HG03280 (cell line): Measurements from ENCODE around the gene PRLR.

Experiments
- ATAC-seq: cut with Tn5 transposase; IDR thresholded peaks from one replicate; pipeline ENCODE4 v1.9.1; 2021; ENCODE audit warnings: mild to moderate bottlenecking, moderate library complexity; ENCODE audit not compliant: unreplicated experiment

PRLR gene

GRCh38 chr5:35162848-35163709 lies 67.2 kb downstream of the PRLR start:
- no peak for ATAC-seq

GRCh38 chr5:35161652-35162273 lies 68.5 kb downstream of the PRLR start:
- ATAC-seq = no peak

- ATAC-seq = no peak
These were observed 69.7 kb downstream of the PRLR start for GRCh38 chr5:35160486-35161116.

- ATAC-seq = no peak
These were observed 70.9 kb downstream of the PRLR start for GRCh38 chr5:35159370-35159742.

- ATAC-seq = no peak
These were observed 71.5 kb downstream of the PRLR start for GRCh38 chr5:35158622-35159369.

- no peak for ATAC-seq
These were observed 72.1 kb downstream of the PRLR start for GRCh38 chr5:35158204-35158603.

- no peak for ATAC-seq
These were observed 76.8 kb downstream of the PRLR start for GRCh38 chr5:35153375-35153932.

GRCh38 chr5:35152733-35153132 lies 77.6 kb downstream of the PRLR start:
- no peak for ATAC-seq

DNA sequence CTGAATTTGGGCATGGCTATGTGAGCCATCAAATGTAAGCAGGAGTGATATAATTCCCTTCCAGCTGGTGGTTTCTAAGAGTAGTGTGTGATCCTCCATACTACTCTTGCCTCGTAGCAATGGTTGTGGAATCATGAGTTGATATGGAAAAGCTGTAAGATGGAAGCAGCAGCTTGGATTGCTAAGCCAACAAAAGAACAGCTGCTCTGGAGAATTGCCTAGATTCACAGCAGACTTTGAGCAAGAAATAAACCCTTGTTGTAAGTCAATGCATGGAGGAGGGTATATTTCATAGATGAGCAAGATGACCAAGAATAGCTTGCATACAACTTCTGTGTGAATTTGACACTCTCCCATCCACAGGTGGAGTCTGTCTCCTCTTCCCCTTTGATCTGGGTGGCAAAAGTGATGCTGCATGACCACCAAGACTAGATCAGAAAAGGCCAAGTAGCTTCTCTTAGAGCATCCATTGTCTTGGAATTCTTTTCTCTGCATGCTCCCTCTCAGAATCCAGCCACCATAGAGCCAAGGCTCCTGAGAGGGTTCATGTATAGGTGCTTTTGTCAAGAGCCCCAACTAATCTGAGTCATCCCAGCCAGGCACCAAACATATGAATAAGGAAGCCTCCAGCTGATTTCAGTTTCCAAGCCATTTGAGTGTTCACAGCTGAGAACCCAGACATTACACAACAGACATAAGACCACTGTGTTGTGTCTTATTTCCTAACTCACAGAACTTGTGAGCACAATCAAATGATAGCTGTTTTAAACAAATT lies 79.0 kb downstream of the PRLR start:
- ATAC-seq = no peak

DNA sequence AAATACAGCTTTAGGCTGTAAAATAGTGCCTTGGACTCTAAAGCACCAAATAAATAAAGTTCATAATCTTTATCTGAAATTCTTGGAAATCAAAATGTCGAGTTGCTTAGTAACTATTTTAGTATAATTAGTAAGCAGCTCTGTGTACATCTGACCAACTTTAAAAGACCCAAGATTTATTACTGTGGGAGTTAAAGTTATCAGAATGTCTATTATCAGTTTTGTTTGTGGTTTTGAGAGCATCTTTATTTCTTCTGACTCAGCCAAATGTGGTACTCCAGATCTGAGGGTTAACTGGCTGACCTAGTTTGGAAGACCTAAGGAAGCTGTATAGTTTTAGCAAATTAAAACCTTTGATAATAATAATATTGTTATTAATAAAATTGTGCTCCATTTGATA lies 81.2 kb downstream of the PRLR start:
- ATAC-seq = no peak

- no peak for ATAC-seq
These were observed 83.9 kb downstream of the PRLR start for GRCh38 chr5:35146406-35146805.

GRCh38 chr5:35145691-35146317 lies 84.5 kb downstream of the PRLR start:
- no peak for ATAC-seq

- no peak for ATAC-seq
These were observed 85.3 kb downstream of the PRLR start for GRCh38 chr5:35145012-35145411.

DNA sequence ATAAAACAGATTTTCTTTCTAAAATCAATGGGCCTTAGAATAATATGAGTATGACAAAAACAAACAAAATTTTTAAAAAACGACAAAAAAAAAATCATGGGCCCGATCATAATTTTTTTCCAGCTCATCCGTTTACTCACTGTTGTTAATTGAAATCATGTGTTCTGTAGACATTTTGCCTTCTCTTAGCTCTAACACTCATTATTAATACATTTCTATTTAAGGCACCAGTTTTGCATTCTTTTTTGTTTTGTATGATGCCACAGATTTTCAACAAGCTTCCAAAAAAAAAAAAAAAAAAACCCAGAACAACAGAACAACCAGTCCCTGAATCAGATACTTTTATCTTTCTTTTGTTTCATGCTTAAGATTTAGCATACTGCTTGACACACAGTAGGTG lies 86.4 kb downstream of the PRLR start:
- no peak for ATAC-seq

DNA sequence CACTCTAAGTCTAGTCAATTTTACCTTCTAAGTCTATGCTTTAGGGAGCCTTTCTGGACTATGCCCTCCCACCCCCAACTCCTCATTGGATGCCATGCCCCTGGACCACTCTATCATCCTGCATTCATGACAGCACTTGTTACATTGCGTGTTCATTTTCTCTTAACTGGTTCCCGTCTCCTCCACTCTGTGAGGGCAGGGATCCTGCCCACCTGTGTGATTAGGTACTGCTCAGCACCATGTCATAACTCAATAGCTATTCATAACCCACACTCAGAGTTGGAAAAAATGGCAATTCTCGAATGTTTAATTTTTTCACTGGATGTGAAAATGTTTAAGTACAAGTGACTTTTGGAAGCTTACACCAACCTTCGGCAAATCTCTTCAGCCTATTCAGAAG lies 88.5 kb downstream of the PRLR start:
- ATAC-seq = no peak

- no peak for ATAC-seq
These were observed 92.1 kb downstream of the PRLR start for GRCh38 chr5:35138232-35138631.

DNA sequence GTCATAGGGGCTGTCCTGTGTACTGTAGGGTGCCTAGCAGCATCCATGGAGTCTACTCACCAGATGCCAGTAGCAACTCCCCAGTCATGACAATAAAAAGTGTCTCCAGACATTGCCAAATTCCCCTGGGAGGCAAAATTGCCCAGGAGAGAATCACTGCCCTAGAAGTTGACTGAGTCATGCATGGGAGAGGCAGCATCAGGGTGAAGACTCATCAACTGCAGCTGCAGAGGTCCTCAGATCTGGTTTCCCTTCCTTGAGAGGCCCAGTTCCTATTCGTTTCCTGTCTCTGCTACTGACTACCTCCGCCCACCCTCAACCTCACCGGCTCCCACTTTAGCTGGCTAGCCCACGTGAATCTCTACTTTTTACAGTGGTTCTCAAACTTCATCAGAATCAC lies 93.9 kb downstream of the PRLR start:
- no peak for ATAC-seq

DNA sequence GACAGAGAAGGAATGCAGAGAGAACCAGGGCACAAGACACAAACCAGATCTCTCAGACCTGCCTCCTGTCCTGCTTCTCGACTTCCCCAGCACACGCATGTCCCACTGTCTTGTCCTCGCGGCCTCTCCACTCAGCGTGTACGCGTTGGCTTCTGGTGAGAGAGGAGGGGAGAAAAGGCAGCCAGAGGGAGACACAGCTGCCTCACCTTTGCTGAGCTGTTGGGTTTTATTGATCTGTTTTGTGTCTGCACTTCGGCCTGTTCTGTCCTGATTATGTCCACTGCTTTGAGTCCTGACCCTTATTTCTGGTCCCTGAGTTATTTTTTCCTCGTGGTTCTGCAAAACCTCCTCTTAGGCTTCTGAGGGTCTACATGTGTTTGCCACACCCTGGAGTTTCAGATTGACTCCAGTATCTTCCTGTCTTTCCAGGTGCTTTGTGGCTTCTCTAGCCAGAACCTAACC lies 95.0 kb downstream of the PRLR start:
- no peak for ATAC-seq

DNA sequence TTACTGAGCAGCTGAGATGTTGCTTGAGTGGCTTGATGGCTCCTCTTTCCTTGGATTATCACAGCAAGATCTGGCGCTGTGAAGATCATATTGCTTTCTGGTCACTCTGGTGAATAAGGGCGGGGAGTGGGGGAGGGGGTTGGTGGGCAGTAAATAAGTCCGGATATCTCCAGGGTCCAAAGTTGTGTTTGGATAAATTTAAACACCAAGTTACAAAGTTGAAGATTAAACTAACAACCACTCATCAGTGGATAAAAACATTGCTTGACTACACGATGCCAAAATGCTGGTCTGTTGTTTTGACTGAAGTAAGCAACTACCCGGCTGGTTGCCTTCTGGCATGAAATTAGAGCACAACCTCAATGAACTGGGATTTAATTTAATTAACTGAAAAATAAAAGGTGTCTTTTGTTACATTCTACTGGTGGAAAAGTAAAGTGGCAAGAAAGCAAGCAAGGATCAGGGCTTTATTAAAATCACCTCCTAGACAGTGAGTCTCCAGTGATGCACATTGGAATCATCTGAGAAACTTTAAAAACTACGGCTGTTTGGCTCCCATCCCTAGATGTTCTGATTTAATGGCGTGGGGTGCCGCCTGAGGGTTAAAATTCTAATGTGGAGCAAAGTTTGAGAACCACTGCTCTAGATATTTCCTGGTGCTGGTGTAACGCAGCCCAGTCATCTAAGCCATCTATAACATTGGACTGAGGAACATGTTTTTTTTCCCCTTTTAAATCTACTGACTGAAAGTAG lies 95.8 kb downstream of the PRLR start:
- ATAC-seq = no peak
